Brain microvascular endothelial cell (primary cell): ENCODE results near the gene FGFR4.

Experiments used
- DNase-seq: peaks from one replicate; pipeline ENCODE4 v3.0.0-alpha.2; 2020
- H3K27ac ChIP-seq: fragments of 250-450 bp; sonication (Bioruptor Pico); 2 replicates; pipeline ENCODE4 v1.5.1; 2020; ENCODE audit warnings: mild to moderate bottlenecking, moderate library complexity
- H3K27me3 ChIP-seq: fragments of 250-450 bp; sonication (Bioruptor Pico); replicated peaks from 2 replicates; pipeline ENCODE4 v1.5.1; 2020; ENCODE audit warnings: mild to moderate bottlenecking
- H3K36me3 ChIP-seq: fragments of 250-450 bp; sonication (Bioruptor Pico); replicated peaks from 2 replicates; pipeline ENCODE4 v1.5.1; 2020; ENCODE audit warnings: mild to moderate bottlenecking
- H3K4me3 ChIP-seq: 2 replicates; pipeline ENCODE4 v1.5.1; 2011; ENCODE audit warnings: low read depth, mild to moderate bottlenecking, control low read depth, low read length, moderate library complexity
- CTCF ChIP-seq: IDR thresholded peaks from 2 replicates; pipeline ENCODE4 v1.5.1; 2011; ENCODE audit warnings: low read depth, mild to moderate bottlenecking, moderate library complexity, low read length, control low read depth, inconsistent platforms; ENCODE audit errors: missing control alignments
- in situ Hi-C: cut with HindIII; loops from 2 replicates; pipeline ENCODE4 v1.10.0; 2017; ENCODE audit warnings: low sequenced_read_pairs, low pct_ligation_motif_present

The FGFR4 gene

GRCh38 chr5:177092178-177093081, 5.7 kb downstream of the FGFR4 start:
- no peak for DNase-seq
- TF ChIP-seq CTCF = no peak
- in situ Hi-C loops = no loop called here
- H3K27me3 ChIP-seq = no peaks in the 10 kb centered on the region
- H3K36me3 ChIP-seq = no peaks in the 10 kb centered on the region
- H3K4me3 ChIP-seq = no peak overlapping the region
- no peak overlapping the region for H3K27ac ChIP-seq

- Histone ChIP-seq H3K27ac (no peak overlapping the region), H3K4me3 (no peak overlapping the region), H3K27me3 (no peaks in the 10 kb centered on the region), H3K36me3 (no peaks in the 10 kb centered on the region)
- in situ Hi-C loops = no loop called here
- DNase-seq = no peak
- no peak for TF ChIP-seq CTCF
These were observed 6.5 kb downstream of the FGFR4 start for GRCh38 chr5:177093082-177093712.

- in situ Hi-C loops = no loop called here
- no peak for TF ChIP-seq CTCF
- Histone ChIP-seq H3K36me3 (no peaks in the 10 kb centered on the region), H3K27me3 (no peaks in the 10 kb centered on the region), H3K4me3 (no peak overlapping the region), H3K27ac (no peak overlapping the region)
- no peak for DNase-seq
These were observed 7.1 kb downstream of the FGFR4 start for GRCh38 chr5:177093803-177094202.

GRCh38 chr5:177094224-177095087, 7.7 kb downstream of the FGFR4 start:
- Histone ChIP-seq H3K4me3 (no peak overlapping the region), H3K27ac (no peak overlapping the region), H3K27me3 (no peaks in the 10 kb centered on the region), H3K36me3 (no peaks in the 10 kb centered on the region)
- no peak for TF ChIP-seq CTCF
- DNase-seq = peak; percentile 14
- in situ Hi-C loops = no loop called here

GRCh38 chr5:177095088-177095669, 8.5 kb downstream of the FGFR4 start:
- Histone ChIP-seq H3K27ac (no peak overlapping the region), H3K27me3 (no peaks in the 10 kb centered on the region), H3K36me3 (no peaks in the 10 kb centered on the region), H3K4me3 (no peak overlapping the region)
- in situ Hi-C loops = no loop called here
- TF ChIP-seq CTCF = no peak
- DNase-seq = no peak
